ENCODE data around the gene BAHCC1. TPM values are rescaled to one million over a fixed set of nuclear protein-coding genes. Genes with fewer than 3 reads are reported as not detected.

Gene BAHCC1
- total RNA-seq, 1 experiment from 2014 or later = 74.2 TPM

DNA sequence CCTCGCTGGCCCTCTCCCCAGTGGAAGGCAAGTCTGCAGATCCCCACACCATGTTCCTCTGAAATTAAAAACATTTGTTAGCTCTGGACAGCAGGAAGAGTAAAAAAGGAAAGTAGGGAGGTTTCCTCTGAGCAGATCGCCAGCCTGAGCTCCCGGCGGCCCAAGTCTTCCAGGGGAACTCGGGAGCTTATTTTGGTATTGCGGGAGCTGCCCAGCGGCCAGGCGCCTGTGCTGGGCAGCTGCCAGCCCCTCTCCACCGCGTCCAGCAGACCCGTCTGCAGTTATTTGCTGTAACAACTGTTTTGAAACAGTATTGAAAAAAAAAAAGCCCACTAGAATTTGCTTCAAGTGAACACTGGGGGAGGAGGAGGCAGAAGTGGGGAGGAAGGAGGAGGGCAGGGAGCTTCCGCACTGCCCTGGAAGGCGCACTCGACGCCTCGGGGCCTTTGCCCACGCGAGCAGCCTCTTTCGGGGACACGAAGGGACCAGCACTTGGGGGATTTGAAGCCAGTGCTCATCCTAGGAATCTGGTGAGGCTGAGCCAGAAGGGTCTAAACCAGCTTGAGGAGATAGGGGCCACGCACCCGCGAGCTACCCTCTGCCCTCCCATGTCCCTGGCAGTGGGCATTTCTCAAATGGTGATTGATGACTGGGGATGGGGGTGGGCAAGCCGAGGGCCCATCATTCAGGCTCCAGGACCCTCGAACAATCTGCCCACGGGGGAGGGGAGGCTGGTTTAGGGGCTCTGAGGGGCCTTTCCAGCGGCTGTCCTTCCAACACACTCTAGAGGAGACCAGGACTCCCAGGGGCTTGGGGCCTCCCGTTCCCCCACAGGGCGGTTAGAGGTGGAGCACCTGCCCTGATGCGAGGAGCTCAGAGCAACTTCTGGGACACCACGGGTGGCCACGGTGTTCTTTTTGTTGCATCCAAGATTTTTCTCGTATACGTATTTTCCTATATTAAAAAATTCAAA is 3.0 kb upstream of the BAHCC1 start:
- no TSS peak for BruUV-seq (replicated peaks)
- TF ChIP-seq, protein P1, sequence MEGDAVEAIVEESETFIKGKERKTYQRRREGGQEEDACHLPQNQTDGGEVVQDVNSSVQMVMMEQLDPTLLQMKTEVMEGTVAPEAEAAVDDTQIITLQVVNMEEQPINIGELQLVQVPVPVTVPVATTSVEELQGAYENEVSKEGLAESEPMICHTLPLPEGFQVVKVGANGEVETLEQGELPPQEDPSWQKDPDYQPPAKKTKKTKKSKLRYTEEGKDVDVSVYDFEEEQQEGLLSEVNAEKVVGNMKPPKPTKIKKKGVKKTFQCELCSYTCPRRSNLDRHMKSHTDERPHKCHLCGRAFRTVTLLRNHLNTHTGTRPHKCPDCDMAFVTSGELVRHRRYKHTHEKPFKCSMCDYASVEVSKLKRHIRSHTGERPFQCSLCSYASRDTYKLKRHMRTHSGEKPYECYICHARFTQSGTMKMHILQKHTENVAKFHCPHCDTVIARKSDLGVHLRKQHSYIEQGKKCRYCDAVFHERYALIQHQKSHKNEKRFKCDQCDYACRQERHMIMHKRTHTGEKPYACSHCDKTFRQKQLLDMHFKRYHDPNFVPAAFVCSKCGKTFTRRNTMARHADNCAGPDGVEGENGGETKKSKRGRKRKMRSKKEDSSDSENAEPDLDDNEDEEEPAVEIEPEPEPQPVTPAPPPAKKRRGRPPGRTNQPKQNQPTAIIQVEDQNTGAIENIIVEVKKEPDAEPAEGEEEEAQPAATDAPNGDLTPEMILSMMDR (conservative IDR thresholded peaks at IDR 0.05; ENCODE audit: low read depth, low read length) = no peak
- TF ChIP-seq EZH2 (IDR thresholded peaks at IDR 0.05; ENCODE audit: borderline replicate concordance, low read depth, low read length, poor library complexity, severe bottlenecking) = no peak

GRCh38 chr17:81392909-81393654 is 2.2 kb upstream of the BAHCC1 start:
- intact Hi-C loops (cut with micrococcal nuclease; ENCODE audit: unreplicated experiment) = loop anchor here (10.0 kb wide), 1 partner anchor 98 kb away; the partner anchor contains the start of gene SLC38A10
- H3K9me3 ChIP-seq (ENCODE audit: low read depth, low read length, poor library complexity, severe bottlenecking) = no peaks in the 10 kb centered on the region
- peak overlapping the region; percentile 89 for H3K4me3 ChIP-seq (ENCODE audit: low read depth, low read length, poor library complexity, severe bottlenecking)
- DNase-seq (ENCODE audit: low spot score) = peak; percentile 54
- H3K4me1 ChIP-seq (ENCODE audit: insufficient read depth, low read length, poor library complexity, severe bottlenecking) = peaks cover 55% of the 10 kb centered on the region
- CTCF ChIA-PET = no interaction called here
- H3K27ac ChIP-seq (ENCODE audit: low read depth, low read length, poor library complexity, severe bottlenecking) = peak overlapping the region; percentile 98
- no TSS peak for BruUV-seq (replicated peaks)
- no peaks in the 10 kb centered on the region for H3K27me3 ChIP-seq (replicated peaks; ENCODE audit: insufficient read depth, low read depth, low read length, poor library complexity)
- peaks cover 11% of the 10 kb centered on the region for H3K36me3 ChIP-seq (ENCODE audit: insufficient read depth, low read length, poor library complexity, severe bottlenecking)
- TF ChIP-seq, protein P1 (conservative IDR thresholded peaks at IDR 0.05; ENCODE audit: low read depth, low read length) = no peak
- TF ChIP-seq EZH2 (IDR thresholded peaks at IDR 0.05; ENCODE audit: borderline replicate concordance, low read depth, low read length, poor library complexity, severe bottlenecking) = no peak
- POLR2A ChIA-PET (ENCODE audit: low non-redundant PET) = interaction anchor here (0.5 to 0.6 kb wide), 2 partner anchors 99 to 106 kb away, joined by 6 to 11 read pairs; no protein-coding TSS in a partner anchor

More for the DNA sequence above, 3.0 kb upstream of the BAHCC1 start:
- no peak for DNase-seq (ENCODE audit: low spot score)
- Histone ChIP-seq H3K4me3 (ENCODE audit: low read depth, low read length, poor library complexity, severe bottlenecking) (peak overlapping the region; percentile 89), H3K27me3 (replicated peaks; ENCODE audit: insufficient read depth, low read depth, low read length, poor library complexity) (no peaks in the 10 kb centered on the region), H3K4me1 (ENCODE audit: insufficient read depth, low read length, poor library complexity, severe bottlenecking) (peaks cover 60% of the 10 kb centered on the region), H3K9me3 (ENCODE audit: low read depth, low read length, poor library complexity, severe bottlenecking) (no peaks in the 10 kb centered on the region), H3K27ac (ENCODE audit: low read depth, low read length, poor library complexity, severe bottlenecking) (peak overlapping the region; percentile 98), H3K36me3 (ENCODE audit: insufficient read depth, low read length, poor library complexity, severe bottlenecking) (peaks cover 11% of the 10 kb centered on the region)
- ChIA-PET CTCF (no interaction called here), POLR2A (ENCODE audit: low non-redundant PET) (no interaction called here)
- intact Hi-C loops (cut with micrococcal nuclease; ENCODE audit: unreplicated experiment) = loop anchor here (10.0 kb wide), 1 partner anchor 97 kb away; the partner anchor contains the start of gene SLC38A10

- no TSS peak for BruUV-seq (replicated peaks)
- intact Hi-C loops (cut with micrococcal nuclease; ENCODE audit: unreplicated experiment) = loop anchor here (2.0 to 10.0 kb wide), 3 partner anchors 87 to 139 kb away; partner anchors contain the start of gene SLC38A10
- peaks cover 47% of the 10 kb centered on the region for H3K4me1 ChIP-seq (ENCODE audit: insufficient read depth, low read length, poor library complexity, severe bottlenecking)
- no peaks in the 10 kb centered on the region for H3K9me3 ChIP-seq (ENCODE audit: low read depth, low read length, poor library complexity, severe bottlenecking)
- no peak for TF ChIP-seq EZH2 (IDR thresholded peaks at IDR 0.05; ENCODE audit: borderline replicate concordance, low read depth, low read length, poor library complexity, severe bottlenecking)
- TF ChIP-seq, protein P1 (conservative IDR thresholded peaks at IDR 0.05; ENCODE audit: low read depth, low read length) = peak; percentile 44; the same call in 1 of the 2 replicates
- H3K27ac ChIP-seq (ENCODE audit: low read depth, low read length, poor library complexity, severe bottlenecking) = peak overlapping the region; percentile 98
- no peaks in the 10 kb centered on the region for H3K27me3 ChIP-seq (replicated peaks; ENCODE audit: insufficient read depth, low read depth, low read length, poor library complexity)
- CTCF ChIA-PET = no interaction called here
- POLR2A ChIA-PET (ENCODE audit: low non-redundant PET) = interaction anchor here (0.5 to 0.6 kb wide), 2 partner anchors 98 to 107 kb away, joined by 6 to 11 read pairs; no protein-coding TSS in a partner anchor
- peaks cover 11% of the 10 kb centered on the region for H3K36me3 ChIP-seq (ENCODE audit: insufficient read depth, low read length, poor library complexity, severe bottlenecking)
- DNase-seq (ENCODE audit: low spot score) = peak; percentile 100
- H3K4me3 ChIP-seq (ENCODE audit: low read depth, low read length, poor library complexity, severe bottlenecking) = peak overlapping the region; percentile 89
These were observed 1.4 kb upstream of the BAHCC1 start for GRCh38 chr17:81393684-81394376.
